ENCODE data around the gene PINK1. TPM values are rescaled to one million over a fixed set of nuclear protein-coding genes. Genes with fewer than 3 reads are reported as not detected.

The PINK1 gene
- polyA plus RNA-seq, 1 donor from 2014 or later = 73.4 TPM

DNA sequence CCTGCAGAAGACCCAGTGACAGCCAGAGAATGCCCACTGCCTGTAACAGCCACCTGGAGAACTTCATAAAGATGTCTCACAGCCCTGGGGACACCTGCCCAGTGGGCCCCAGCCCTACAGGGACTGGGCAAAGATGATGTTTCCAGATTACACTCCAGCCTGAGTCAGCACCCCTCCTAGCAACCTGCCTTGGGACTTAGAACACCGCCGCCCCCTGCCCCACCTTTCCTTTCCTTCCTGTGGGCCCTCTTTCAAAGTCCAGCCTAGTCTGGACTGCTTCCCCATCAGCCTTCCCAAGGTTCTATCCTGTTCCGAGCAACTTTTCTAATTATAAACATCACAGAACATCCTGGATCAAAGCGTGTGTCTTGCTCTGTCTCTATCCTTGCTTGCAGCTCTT lies 14.7 kb upstream of the PINK1 start:
- no peak for TF ChIP-seq EZH2 (IDR thresholded peaks at IDR 0.05; ENCODE audit: borderline replicate concordance, insufficient read depth, low read length, poor library complexity, severe bottlenecking)
- no peak for TF ChIP-seq EP300 (conservative IDR thresholded peaks at IDR 0.05; ENCODE audit: poor library complexity, severe bottlenecking)
- TF ChIP-seq RAD21 (conservative IDR thresholded peaks at IDR 0.05) = no peak
- no peak for TF ChIP-seq SMC3 (conservative IDR thresholded peaks at IDR 0.05; ENCODE audit: poor library complexity)
- TF ChIP-seq, protein P1, sequence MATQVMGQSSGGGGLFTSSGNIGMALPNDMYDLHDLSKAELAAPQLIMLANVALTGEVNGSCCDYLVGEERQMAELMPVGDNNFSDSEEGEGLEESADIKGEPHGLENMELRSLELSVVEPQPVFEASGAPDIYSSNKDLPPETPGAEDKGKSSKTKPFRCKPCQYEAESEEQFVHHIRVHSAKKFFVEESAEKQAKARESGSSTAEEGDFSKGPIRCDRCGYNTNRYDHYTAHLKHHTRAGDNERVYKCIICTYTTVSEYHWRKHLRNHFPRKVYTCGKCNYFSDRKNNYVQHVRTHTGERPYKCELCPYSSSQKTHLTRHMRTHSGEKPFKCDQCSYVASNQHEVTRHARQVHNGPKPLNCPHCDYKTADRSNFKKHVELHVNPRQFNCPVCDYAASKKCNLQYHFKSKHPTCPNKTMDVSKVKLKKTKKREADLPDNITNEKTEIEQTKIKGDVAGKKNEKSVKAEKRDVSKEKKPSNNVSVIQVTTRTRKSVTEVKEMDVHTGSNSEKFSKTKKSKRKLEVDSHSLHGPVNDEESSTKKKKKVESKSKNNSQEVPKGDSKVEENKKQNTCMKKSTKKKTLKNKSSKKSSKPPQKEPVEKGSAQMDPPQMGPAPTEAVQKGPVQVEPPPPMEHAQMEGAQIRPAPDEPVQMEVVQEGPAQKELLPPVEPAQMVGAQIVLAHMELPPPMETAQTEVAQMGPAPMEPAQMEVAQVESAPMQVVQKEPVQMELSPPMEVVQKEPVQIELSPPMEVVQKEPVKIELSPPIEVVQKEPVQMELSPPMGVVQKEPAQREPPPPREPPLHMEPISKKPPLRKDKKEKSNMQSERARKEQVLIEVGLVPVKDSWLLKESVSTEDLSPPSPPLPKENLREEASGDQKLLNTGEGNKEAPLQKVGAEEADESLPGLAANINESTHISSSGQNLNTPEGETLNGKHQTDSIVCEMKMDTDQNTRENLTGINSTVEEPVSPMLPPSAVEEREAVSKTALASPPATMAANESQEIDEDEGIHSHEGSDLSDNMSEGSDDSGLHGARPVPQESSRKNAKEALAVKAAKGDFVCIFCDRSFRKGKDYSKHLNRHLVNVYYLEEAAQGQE (IDR thresholded peaks at IDR 0.05; ENCODE audit: borderline replicate concordance) = no peak
- no peak for TF ChIP-seq MXI1 (conservative IDR thresholded peaks at IDR 0.05; ENCODE audit: poor library complexity, severe bottlenecking)
- no peaks in the 10 kb centered on the region for H3K9me2 ChIP-seq (ENCODE audit: insufficient read depth, low read length)
- no peak overlapping the region for H3K4me3 ChIP-seq (ENCODE audit: low read length)
- H3F3A ChIP-seq (ENCODE audit: insufficient read depth, low read length, poor library complexity, severe bottlenecking) = no peaks in the 10 kb centered on the region
- no peaks in the 10 kb centered on the region for H3K36me3 ChIP-seq (ENCODE audit: insufficient read depth, low read length)
- H2AFZ ChIP-seq (ENCODE audit: low read depth, low read length) = no peak overlapping the region
- H4K20me1 ChIP-seq (ENCODE audit: insufficient read depth) = no peaks in the 10 kb centered on the region
- H3K9me3 ChIP-seq (ENCODE audit: low read length) = no peaks in the 10 kb centered on the region
- no peak overlapping the region for H3K9ac ChIP-seq (ENCODE audit: low read length)
- no peaks in the 10 kb centered on the region for H3K79me2 ChIP-seq (replicated peaks; ENCODE audit: insufficient read depth, low read length)
- no peak overlapping the region for H3K27ac ChIP-seq (ENCODE audit: low read length)
- H3K27me3 ChIP-seq (ENCODE audit: insufficient read depth, low read depth, low read length) = no peaks in the 10 kb centered on the region
- no peak overlapping the region for H3K4me2 ChIP-seq (ENCODE audit: low read length)

DNA sequence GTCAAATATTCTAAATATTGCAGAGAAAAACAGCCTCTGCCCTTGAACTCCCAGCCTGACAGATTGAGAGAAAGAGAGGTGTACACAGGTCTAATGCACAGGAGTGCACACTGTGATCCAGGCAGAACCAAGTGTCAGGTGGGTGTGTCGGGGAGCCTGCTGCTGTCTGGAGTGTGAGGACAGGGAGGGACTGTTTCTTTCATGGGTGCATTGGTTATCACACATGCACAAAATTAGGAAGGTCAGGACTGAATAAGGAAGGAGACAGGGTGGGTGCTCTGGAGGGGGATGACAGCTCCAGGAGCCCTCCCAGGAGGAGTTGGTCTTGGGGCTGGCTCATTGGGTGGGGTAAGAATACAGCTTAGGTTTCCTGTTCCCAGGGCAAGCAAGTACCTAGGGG lies 13.3 kb upstream of the PINK1 start:
- Histone ChIP-seq H3K79me2 (replicated peaks; ENCODE audit: insufficient read depth, low read length) (no peaks in the 10 kb centered on the region), H2AFZ (ENCODE audit: low read depth, low read length) (no peak overlapping the region), H3K9me2 (ENCODE audit: insufficient read depth, low read length) (no peaks in the 10 kb centered on the region), H3K27me3 (ENCODE audit: insufficient read depth, low read depth, low read length) (no peaks in the 10 kb centered on the region), H4K20me1 (ENCODE audit: insufficient read depth) (no peaks in the 10 kb centered on the region), H3K4me3 (ENCODE audit: low read length) (no peak overlapping the region), H3K4me2 (ENCODE audit: low read length) (no peak overlapping the region), H3K27ac (ENCODE audit: low read length) (no peak overlapping the region), H3F3A (ENCODE audit: insufficient read depth, low read length, poor library complexity, severe bottlenecking) (no peaks in the 10 kb centered on the region), H3K9me3 (ENCODE audit: low read length) (no peaks in the 10 kb centered on the region), H3K36me3 (ENCODE audit: insufficient read depth, low read length) (no peaks in the 10 kb centered on the region), H3K9ac (ENCODE audit: low read length) (no peak overlapping the region)
- TF ChIP-seq SMC3 (conservative IDR thresholded peaks at IDR 0.05; ENCODE audit: poor library complexity) (no peak), CTCF (IDR thresholded peaks at IDR 0.05; ENCODE audit: poor library complexity, severe bottlenecking) (no peak), TAF1 (IDR thresholded peaks at IDR 0.05; ENCODE audit: low read depth) (no peak)

- Histone ChIP-seq H3K27ac (ENCODE audit: low read length) (no peak overlapping the region), H3K9me2 (ENCODE audit: insufficient read depth, low read length) (no peaks in the 10 kb centered on the region)
- TF ChIP-seq RAD21 (conservative IDR thresholded peaks at IDR 0.05) (no peak), EZH2 (IDR thresholded peaks at IDR 0.05; ENCODE audit: borderline replicate concordance, insufficient read depth, low read length, poor library complexity, severe bottlenecking) (no peak)
Measured at GRCh38 chr1:20621012-20621411, 12.2 kb upstream of the PINK1 start.

More at GRCh38 chr1:20621012-20621411, 12.2 kb upstream of the PINK1 start:
- Histone ChIP-seq H2AFZ (ENCODE audit: low read depth, low read length) (no peak overlapping the region), H4K20me1 (ENCODE audit: insufficient read depth) (no peaks in the 10 kb centered on the region), H3K9me3 (ENCODE audit: low read length) (no peaks in the 10 kb centered on the region), H3K79me2 (replicated peaks; ENCODE audit: insufficient read depth, low read length) (no peaks in the 10 kb centered on the region), H3K27me3 (ENCODE audit: insufficient read depth, low read depth, low read length) (no peaks in the 10 kb centered on the region), H3K4me2 (ENCODE audit: low read length) (no peak overlapping the region), H3K9ac (ENCODE audit: low read length) (no peak overlapping the region), H3F3A (ENCODE audit: insufficient read depth, low read length, poor library complexity, severe bottlenecking) (no peaks in the 10 kb centered on the region), H3K36me3 (ENCODE audit: insufficient read depth, low read length) (no peaks in the 10 kb centered on the region), H3K4me3 (ENCODE audit: low read length) (no peak overlapping the region)

Data from neural cell (in vitro differentiated cells).